HG02763 (cell line): ENCODE results near the gene GSK3A.
"Not testable (repeated sequence)": the region's sequence is repeated elsewhere in the genome, so short reads cannot be mapped to it uniquely, and the experiment has no call there.

Source experiments
- ATAC-seq: cut with Tn5 transposase; IDR thresholded peaks from one replicate; pipeline ENCODE4 v1.9.1; 2021; ENCODE audit warnings: mild to moderate bottlenecking, moderate library complexity; ENCODE audit not compliant: unreplicated experiment

Gene GSK3A

DNA sequence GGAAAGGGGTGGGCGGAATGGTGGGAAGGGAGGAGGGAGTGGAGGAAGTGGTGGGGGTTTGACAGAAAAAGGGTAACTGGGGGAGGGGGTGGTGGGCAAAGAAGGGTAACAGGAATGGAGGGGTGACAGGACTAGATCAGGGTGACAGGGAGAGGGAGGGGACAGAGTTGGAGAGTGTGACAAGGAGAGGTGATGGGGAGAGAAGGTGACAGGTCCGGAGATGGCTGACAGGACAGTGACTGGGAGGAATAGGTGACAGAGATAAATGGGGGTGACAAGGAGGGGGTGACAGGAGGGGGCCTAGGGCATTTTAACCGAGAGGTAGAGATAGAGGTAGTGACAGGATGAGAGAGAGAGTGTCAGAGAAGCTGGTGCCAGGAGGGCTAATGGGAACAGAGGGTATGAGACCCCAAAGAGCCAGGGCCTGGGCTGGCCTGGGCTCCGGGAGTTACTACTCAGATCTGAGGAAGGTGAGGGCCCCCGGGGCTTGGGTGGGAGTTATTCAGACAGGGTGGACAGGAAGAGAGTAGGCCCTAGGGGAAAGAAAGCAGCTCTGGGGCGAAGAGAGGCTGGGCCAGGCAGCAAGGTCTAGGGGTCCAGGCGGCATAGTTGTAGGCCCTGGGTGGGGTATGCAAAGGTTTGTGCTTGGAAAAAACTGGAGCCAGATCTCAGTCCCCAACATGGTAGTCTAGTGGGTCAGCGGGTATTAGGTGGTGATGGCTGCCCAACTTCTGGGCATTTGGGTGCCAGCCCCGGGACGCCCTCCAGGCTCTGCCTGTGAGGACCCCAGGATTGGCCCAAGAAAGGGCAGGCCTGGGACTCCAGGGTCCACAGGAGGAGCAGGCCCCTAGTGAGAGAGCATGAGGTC lies 27.3 kb upstream of the GSK3A start:
- ATAC-seq, result no peak

- ATAC-seq, result peak; percentile 77
These were observed 26.5 kb upstream of the GSK3A start, which contains the start of gene CIC for GRCh38 chr19:42268704-42269477. Gene CIC, plus strand, starts transcription at chr19:42269252. Its CDS starts 2,532 bp downstream, at chr19:42271784.

- peak; percentile 53 for ATAC-seq
These were observed 25.8 kb upstream of the GSK3A start for GRCh38 chr19:42268142-42268703.

DNA sequence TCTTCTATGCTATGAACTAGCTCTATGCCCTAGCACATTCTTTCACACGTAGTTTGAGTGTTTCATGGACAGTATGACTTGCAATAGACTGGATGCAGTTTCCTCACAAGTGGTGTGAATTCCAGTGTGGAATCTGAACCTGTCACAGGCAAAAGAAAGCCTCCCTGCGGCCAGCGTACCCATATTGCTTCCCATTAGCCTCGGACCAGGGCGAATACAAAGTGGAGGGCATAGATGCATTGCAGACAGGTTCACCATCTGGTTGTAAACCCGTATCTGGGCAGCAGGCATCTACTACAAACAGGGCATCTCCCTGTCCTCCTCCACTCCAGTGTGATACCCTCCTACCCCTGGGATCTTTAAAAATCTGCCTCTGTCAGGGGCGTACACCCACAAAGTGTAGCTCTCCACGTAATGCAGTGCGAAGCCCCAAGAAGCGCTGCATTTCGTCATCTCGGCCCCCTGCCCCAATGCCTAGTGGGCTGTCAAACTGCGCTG lies 25.3 kb upstream of the GSK3A start:
- no peak for ATAC-seq

DNA sequence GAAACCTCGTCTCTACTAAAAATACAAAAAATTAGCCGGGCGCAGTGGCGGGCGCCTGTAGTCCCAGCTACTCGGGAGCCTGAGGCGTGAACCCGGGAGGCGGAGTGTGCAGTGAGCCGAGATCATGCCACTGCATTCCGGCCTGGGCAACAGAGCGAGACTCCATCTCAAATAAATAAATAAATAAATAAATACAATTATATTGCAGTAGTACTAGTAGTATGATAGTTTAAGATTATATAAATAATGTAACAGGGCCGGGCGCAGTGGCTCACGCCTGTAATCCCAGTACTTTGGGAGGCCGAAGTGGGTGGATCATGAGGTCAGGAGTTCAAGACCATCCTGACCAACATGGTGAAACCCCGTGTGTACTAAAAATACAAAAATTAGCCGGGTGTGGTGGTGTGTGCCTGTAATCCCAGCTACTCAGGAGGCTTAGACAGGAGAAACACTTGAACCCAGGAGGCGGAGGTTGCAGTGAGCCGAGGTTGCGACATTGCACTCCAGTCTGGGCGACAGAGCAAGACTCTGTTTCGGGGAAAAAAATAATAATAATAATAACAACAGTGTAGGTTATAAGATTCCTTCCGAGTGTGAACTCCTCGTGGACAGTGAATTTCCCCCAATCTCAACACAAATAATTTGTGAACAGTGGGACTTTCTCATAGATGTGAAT lies 24.7 kb upstream of the GSK3A start:
- ATAC-seq, result not testable (repeated sequence)

- ATAC-seq, result not testable (repeated sequence)
These were observed 23.7 kb upstream of the GSK3A start for GRCh38 chr19:42266105-42266504.

DNA sequence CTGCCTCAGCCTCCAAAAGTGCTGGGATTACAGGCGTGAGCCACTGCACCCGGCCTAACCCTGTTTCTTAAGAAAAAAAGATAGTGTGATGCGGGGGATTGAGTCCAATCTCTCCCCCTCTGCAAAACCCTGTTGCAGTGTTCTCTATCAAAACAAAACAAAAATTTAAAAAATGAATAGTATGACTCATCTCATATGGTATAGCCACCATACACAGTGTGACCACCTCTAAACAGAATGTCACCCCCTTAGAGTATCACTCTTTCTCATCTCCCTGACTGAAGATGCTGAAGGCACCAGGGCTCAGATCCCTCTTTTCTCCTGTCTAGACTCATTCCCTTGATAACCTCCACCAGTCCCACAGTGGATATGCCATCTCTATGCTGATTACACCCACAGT lies 19.4 kb upstream of the GSK3A start:
- ATAC-seq, result no peak

DNA sequence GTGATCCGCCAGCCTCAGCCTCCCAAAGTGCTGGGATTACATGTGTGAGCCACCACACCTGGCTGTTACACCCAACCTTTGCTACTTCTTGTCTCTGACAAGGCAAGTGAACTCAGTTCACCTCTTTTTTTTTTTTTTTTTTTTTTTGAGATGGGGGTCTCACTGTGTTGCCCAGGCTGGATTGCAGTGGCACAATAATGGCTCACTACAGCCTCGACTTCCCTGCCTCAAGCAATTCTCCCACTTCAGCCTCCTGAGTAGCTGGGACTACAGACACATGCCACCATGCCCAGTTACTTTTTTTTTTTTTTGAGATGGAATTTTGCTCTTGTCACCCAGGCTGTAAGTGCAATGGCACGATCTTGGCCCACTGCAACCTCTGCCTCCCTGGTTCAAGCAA lies 15.4 kb upstream of the GSK3A start:
- ATAC-seq, result not testable (repeated sequence)

DNA sequence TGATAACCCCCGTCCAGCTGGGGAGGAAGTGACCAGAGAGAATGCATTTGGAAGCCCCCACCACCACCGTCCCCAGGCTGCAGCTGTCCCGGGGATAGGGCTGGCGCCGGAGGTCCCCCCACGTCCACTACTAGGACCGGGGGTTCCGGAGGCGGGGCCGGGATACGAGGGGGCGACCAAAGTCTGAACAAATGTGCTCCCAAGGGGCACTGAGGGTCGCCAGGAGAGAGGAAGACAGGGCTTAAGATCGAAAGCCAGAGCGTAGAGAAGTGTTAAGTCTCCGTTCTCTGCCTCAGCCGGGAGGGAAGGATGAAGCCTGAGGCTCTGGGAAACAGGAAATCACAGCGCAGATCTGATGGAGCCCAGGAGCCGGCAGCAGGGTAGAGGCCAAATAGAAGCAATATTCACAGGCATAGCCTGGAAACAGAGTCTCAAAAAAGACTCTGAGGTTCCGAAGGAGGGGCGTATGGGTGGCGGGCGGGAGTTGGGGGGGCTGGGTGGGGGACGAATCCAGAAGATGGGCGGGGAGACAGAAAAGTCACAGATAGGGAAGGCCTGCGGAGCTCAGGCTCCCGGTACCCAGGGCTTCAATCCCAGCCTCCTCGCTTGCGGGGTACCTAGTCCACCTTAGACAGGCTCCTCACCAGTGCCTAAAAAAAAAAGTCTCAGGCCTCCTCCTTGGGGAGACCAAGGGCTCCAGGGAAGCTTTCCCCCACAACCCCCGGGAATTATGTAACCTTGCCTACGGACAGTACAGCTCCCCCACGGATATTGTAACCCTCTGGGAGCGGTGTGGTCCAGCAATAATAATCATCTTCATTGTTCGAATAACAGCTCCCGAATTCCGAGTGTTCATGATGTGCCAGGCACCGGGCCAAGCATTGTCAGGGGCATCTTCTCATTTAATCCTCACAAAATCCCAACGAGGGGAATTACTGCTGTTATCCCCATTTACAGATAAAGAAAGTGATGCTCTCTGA lies 13.7 kb upstream of the GSK3A start:
- no peak for ATAC-seq

GRCh38 chr19:42254850-42255765 lies 12.7 kb upstream of the GSK3A start, which contains the start of gene ERF:
Gene ERF, minus strand, starts transcription at chr19:42255128. Its CDS starts 129 bp downstream, at chr19:42254999.
- peak; percentile 68 for ATAC-seq

- ATAC-seq, result peak; percentile 32
These were observed 11.9 kb upstream of the GSK3A start for GRCh38 chr19:42254089-42254849.

DNA sequence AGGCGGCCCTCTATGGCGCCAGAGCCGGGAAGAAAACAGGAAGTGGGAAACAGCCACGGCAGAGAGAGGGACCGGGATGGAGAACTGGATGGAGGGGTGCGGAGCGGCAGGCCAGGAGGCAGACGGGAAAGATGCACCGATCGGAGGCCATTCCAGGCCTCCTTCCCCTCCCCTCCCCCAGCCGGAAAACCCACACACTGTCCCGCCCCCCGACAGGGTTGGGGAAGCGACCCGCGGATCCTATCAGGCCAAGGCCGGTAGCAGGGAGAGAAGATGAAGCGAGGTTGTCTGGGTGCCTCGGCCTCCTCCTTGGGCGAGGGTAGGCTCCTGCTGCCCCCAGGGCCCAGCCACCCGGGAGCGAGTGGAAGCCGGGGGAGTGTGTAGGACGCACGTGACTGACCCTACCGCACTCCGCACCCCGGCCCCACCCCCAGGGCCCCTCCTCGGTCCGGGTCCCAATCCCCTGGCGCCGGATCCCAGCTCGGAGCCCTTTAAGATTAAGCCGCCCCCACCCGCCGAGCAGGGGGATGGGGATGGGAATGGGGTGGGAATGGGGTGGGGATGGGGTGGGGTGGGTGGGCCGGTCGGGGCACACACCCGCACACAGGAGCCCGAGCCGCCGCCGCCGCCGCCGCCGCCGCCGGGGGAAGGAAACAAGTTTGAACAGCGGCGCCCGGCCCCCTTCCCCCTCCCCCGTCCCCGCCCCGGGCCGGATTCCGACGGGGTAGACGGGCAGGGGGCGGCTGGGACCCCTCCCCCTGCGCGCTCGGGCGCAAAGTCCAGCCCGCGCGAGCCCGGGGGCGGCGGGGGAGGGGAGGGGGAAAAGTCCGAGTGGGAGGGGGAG lies 11.1 kb upstream of the GSK3A start:
- ATAC-seq, result peak; percentile 10

DNA sequence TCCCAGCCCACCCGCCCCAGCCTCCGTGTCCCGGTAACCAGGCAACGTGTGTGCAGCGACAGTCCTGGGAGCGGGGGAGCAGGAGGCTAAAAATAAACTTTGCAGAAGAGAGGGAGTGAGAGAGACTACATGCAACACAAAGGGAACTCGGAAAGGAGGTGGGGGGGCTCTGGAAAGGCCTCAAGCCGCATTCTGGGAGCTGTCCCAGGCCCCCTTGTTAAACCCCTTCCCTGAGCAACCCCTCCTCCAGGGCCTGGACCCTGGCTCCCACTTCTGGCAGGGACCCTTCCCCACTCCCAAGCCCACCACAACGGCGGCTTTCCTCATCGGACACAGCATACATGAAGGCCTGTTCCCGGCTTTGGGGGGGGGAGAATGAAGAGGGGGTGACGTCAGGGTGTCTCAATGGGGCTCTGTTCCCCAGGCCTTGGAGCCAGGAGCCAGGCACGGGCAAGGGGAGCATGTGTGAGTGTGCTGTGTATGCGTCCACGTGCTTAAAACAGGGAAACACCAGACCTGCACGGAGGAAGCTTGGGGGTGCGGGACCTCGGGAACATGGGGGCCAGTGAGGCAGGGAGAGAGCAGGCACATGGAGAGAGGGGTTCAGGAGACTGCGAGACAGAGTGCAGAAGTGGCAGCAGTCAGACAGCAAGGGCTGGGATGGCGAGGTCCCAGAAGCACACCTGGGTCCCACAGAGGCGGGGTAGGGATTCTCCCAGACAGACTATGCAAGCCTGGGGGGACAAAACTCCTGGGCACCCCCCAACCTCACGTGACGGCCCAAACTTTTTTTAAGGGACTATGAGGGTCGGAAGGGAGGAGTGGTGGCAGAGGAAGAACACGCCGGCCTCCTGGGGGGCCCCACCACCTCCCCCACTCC lies 10.2 kb upstream of the GSK3A start:
- no peak for ATAC-seq

GRCh38 chr19:42251572-42252358 lies 9.4 kb upstream of the GSK3A start:
- ATAC-seq, result no peak
